H1 (cell line): ENCODE results near the gene SEC61G.

Experiments used
- BRCA1 ChIP-seq: IDR thresholded peaks from 2 replicates; pipeline ENCODE4 v1.6.1; 2012; ENCODE audit warnings: low read depth, low read length, improper control_type of control experiment
- CTCF ChIP-seq, 3 experiments: IDR thresholded peaks; 1 replicate in 2 of 3; 2 replicates in 1 of 3; pipeline versions ENCODE4 v1.5.1 to v1.6.1; 2011; ENCODE audit warnings: low read length in 3 of 3, mild to moderate bottlenecking in 3 of 3, inconsistent platforms in 2 of 3, low read depth in 1 of 3, moderate library complexity in 1 of 3; ENCODE audit not compliant: insufficient read depth in 1 of 3; ENCODE audit errors: control extremely low read depth in 1 of 3
- RAD21 ChIP-seq, 2 experiments: IDR thresholded peaks in 1 of 2; conservative IDR thresholded peaks in 1 of 2; 2 replicates each; pipeline ENCODE4 v1.6.1; 2011; ENCODE audit warnings: low read depth in 2 of 2, low read length in 2 of 2, improper control_type of control experiment in 1 of 2, inconsistent platforms in 1 of 2, mild to moderate bottlenecking in 1 of 2, moderate library complexity in 1 of 2
- RFX5 ChIP-seq: IDR thresholded peaks from 2 replicates; pipeline ENCODE4 v1.6.1; 2011; ENCODE audit warnings: low read depth, low read length, improper control_type of control experiment, borderline replicate concordance

DNA sequence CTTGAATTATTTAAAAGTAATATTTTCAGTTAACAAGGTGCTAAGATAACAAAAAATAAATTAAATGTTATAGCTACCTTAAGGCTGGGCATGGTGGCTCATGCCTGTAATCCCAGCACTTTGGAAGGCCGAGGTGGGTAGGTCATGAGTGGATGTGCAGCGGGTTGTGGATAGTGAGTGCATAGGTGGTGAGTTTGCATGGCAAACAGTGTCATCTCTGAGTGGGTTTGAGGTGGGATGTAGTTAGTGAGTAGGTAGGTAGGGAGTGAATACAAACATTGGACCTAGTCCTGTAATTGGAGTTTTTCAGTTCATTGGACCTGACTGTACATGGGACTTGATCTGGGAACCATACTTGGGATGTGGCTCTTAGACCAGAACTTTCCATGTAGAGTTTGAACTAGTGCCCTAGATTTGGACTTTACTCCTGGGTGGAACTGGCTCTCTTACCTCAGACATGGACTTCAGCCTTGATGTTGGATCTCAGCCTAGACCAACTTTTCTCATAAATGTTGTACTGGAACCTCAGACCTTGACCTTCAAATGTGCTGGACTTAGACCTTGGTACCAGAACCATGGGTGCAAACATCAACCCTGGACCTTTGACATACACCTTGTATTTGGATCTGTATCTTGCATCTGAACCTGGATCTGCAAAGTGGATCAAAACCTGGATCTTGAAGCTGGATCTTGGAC is 47.0 kb downstream of the SEC61G start:
- TF ChIP-seq RFX5: no peak
- no peak for TF ChIP-seq BRCA1
- TF ChIP-seq CTCF (IDR thresholded peaks at IDR 0.05; ENCODE audit: control extremely low read depth in 1 of 3, insufficient read depth in 1 of 3, low read depth in 1 of 3, low read length in 3 of 3): no peak
- no peak for TF ChIP-seq RAD21 (IDR thresholded peaks at IDR 0.05 in 1 of 2, conservative IDR thresholded peaks at IDR 0.05 in 1 of 2; ENCODE audit: low read depth in 2 of 2, low read length in 2 of 2)
